ENCODE measurements around the gene NUDT5.

Gene NUDT5

GRCh38 chr10:12164085-12164484 is 31.6 kb downstream of the NUDT5 start:
- CTCF ChIA-PET = interaction anchor here (0.9 kb wide), 1 partner anchor 51 kb away, joined by 3 read pairs; no protein-coding TSS in a partner anchor
- POLR2A ChIA-PET = no interaction called here

GRCh38 chr10:12162927-12163326 is 32.8 kb downstream of the NUDT5 start:
- no peak overlapping the region for H3K4me3 ChIP-seq (ENCODE audit: low read depth, low read length)
- ChIA-PET POLR2A (no interaction called here), CTCF (interaction anchor here (1.7 kb wide), 1 partner anchor 32 kb away, joined by 4 read pairs; no protein-coding TSS in a partner anchor)
- no peak for DNase-seq (ENCODE audit: low read depth, low spot score)
- TF ChIP-seq CTCF (IDR thresholded peaks at IDR 0.05; ENCODE audit: insufficient read depth, low read length, missing control alignments) = no peak

More at GRCh38 chr10:12164085-12164484, 31.6 kb downstream of the NUDT5 start:
- TF ChIP-seq CTCF (IDR thresholded peaks at IDR 0.05; ENCODE audit: insufficient read depth, low read length, missing control alignments) = no peak
- H3K4me3 ChIP-seq (ENCODE audit: low read depth, low read length) = no peak overlapping the region
- no peak for DNase-seq (ENCODE audit: low read depth, low spot score)

GRCh38 chr10:12160664-12161063 is 35.0 kb downstream of the NUDT5 start:
- no peak for TF ChIP-seq CTCF (IDR thresholded peaks at IDR 0.05; ENCODE audit: insufficient read depth, low read length, missing control alignments)
- ChIA-PET POLR2A (no interaction called here), CTCF (no interaction called here)
- no peak overlapping the region for H3K4me3 ChIP-seq (ENCODE audit: low read depth, low read length)
- DNase-seq (ENCODE audit: low read depth, low spot score) = no peak

- no peak for DNase-seq (ENCODE audit: low read depth, low spot score)
- ChIA-PET POLR2A (no interaction called here), CTCF (no interaction called here)
- TF ChIP-seq CTCF (IDR thresholded peaks at IDR 0.05; ENCODE audit: insufficient read depth, low read length, missing control alignments) = no peak
- no peak overlapping the region for H3K4me3 ChIP-seq (ENCODE audit: low read depth, low read length)
These were observed 37.6 kb downstream of the NUDT5 start for GRCh38 chr10:12158111-12158510.

- no peak for DNase-seq (ENCODE audit: low read depth, low spot score)
- ChIA-PET POLR2A (no interaction called here), CTCF (no interaction called here)
- no peak overlapping the region for H3K4me3 ChIP-seq (ENCODE audit: low read depth, low read length)
- TF ChIP-seq CTCF (IDR thresholded peaks at IDR 0.05; ENCODE audit: insufficient read depth, low read length, missing control alignments) = no peak
These were observed 39.1 kb downstream of the NUDT5 start for GRCh38 chr10:12156367-12157123.

- DNase-seq (ENCODE audit: low read depth, low spot score) = no peak
- no peak overlapping the region for H3K4me3 ChIP-seq (ENCODE audit: low read depth, low read length)
- ChIA-PET POLR2A (no interaction called here), CTCF (no interaction called here)
- no peak for TF ChIP-seq CTCF (IDR thresholded peaks at IDR 0.05; ENCODE audit: insufficient read depth, low read length, missing control alignments)
These were observed 41.2 kb downstream of the NUDT5 start for GRCh38 chr10:12154516-12154915.
